GM10248 (cell line): ENCODE results near the gene UBASH3B.

Experiments used
- CTCF ChIA-PET: fragments of 300-600 bp; sonication (Branson Sonifier 250); formaldehyde crosslinking; extraction: SDS; loops from one replicate; lab custom pipeline; 2021; ENCODE audit warnings: antibody characterized with exemption; lab: Yijun Ruan, JAX
- POLR2A ChIA-PET: fragments of 350-650 bp; sonication (Branson Sonifier 250); formaldehyde crosslinking; extraction: SDS; loops from one replicate; lab custom pipeline; 2020; ENCODE audit warnings: antibody characterized with exemption; lab: Yijun Ruan, JAX
- DNase-seq: peaks from one replicate; pipeline ENCODE4 v3.0.0; 2012; ENCODE audit errors: extremely low spot score
- CTCF ChIP-seq: IDR thresholded peaks from 2 replicates; pipeline ENCODE4 v1.5.1; 2012; ENCODE audit warnings: mild to moderate bottlenecking, low read depth; ENCODE audit errors: extremely low read depth, missing control alignments, control extremely low read depth

The UBASH3B gene

GRCh38 chr11:122679466-122679865 is 23.9 kb downstream of the UBASH3B start:
- POLR2A ChIA-PET: interaction anchor here (0.6 kb wide), 1 partner anchor 17 kb away, joined by 4 read pairs; no protein-coding TSS in a partner anchor
- TF ChIP-seq CTCF: no peak
- CTCF ChIA-PET: interaction anchor here (1.4 kb wide), 1 partner anchor 20 kb away, joined by 3 read pairs; no protein-coding TSS in a partner anchor
- DNase-seq: no peak

GRCh38 chr11:122681070-122681469 is 25.5 kb downstream of the UBASH3B start:
- DNase-seq: no peak
- TF ChIP-seq CTCF: no peak
- ChIA-PET POLR2A (no interaction called here), CTCF (interaction anchor here (2.0 kb wide), 1 partner anchor 15 kb away, joined by 4 read pairs; no protein-coding TSS in a partner anchor)

- no peak for DNase-seq
- ChIA-PET POLR2A (no interaction called here), CTCF (interaction anchor here (1.1 to 2.0 kb wide), 4 partner anchors 10 to 22 kb away, joined by 3 to 4 read pairs (median 4); no protein-coding TSS in a partner anchor)
- TF ChIP-seq CTCF: no peak
These were observed 26.2 kb downstream of the UBASH3B start for GRCh38 chr11:122681735-122682134.

- POLR2A ChIA-PET: no interaction called here
- no peak for TF ChIP-seq CTCF
- DNase-seq: no peak
- CTCF ChIA-PET: interaction anchor here (1.1 to 1.7 kb wide), 3 partner anchors 10 to 23 kb away, joined by 3 to 4 read pairs (median 3); no protein-coding TSS in a partner anchor
These were observed 26.9 kb downstream of the UBASH3B start for GRCh38 chr11:122682464-122682863.

- no peak for TF ChIP-seq CTCF
- ChIA-PET POLR2A (no interaction called here), CTCF (interaction anchor here (1.1 to 2.6 kb wide), 3 partner anchors 10 to 71 kb away, joined by 3 to 11 read pairs (median 9); no protein-coding TSS in a partner anchor)
- no peak for DNase-seq
These were observed 29.5 kb downstream of the UBASH3B start for GRCh38 chr11:122685041-122685440.

GRCh38 chr11:122686111-122686510 is 30.6 kb downstream of the UBASH3B start:
- ChIA-PET POLR2A (no interaction called here), CTCF (interaction anchor here (1.1 to 2.6 kb wide), 4 partner anchors 10 to 70 kb away, joined by 3 to 11 read pairs (median 6); no protein-coding TSS in a partner anchor)
- TF ChIP-seq CTCF: no peak
- DNase-seq: no peak

- DNase-seq: peak; percentile 35
- CTCF ChIA-PET: interaction anchor here (0.9 to 2.3 kb wide), 6 partner anchors 23 to 190 kb away, joined by 3 to 9 read pairs (median 3); partner anchors contain the start of gene UBASH3B
- TF ChIP-seq CTCF: no peak
- POLR2A ChIA-PET: no interaction called here
These were observed 34.9 kb downstream of the UBASH3B start for GRCh38 chr11:122690384-122690783.
